ENCODE data around the gene MYG1.
A peak's percentile ranks its signal among the peaks of the same experiment; 100 is the strongest.

The MYG1 gene

GRCh38 chr12:53299454-53300180 lies at the start of gene MYG1:
MYG1 (plus strand) TSS chr12:53299695; CDS start chr12:53299738, 43 bp downstream.
- peak; percentile 88 for DNase-seq

- DNase-seq, result peak; percentile 69
These were observed 47.8 kb upstream of the MYG1 start for GRCh38 chr12:53251477-53252348.

- DNase-seq, result no peak
These were observed 47.1 kb upstream of the MYG1 start for GRCh38 chr12:53252349-53252916.

- DNase-seq, result no peak
These were observed 46.2 kb upstream of the MYG1 start for GRCh38 chr12:53253298-53253697.

- DNase-seq, result no peak
These were observed 44.5 kb upstream of the MYG1 start for GRCh38 chr12:53254816-53255545.

- DNase-seq, result no peak
These were observed 43.5 kb upstream of the MYG1 start for GRCh38 chr12:53255996-53256395.

GRCh38 chr12:53258541-53259539 lies 40.7 kb upstream of the MYG1 start:
- no peak for DNase-seq

- no peak for DNase-seq
These were observed 39.6 kb upstream of the MYG1 start for GRCh38 chr12:53259891-53260290.

GRCh38 chr12:53265783-53266182 lies 33.7 kb upstream of the MYG1 start:
- no peak for DNase-seq

- DNase-seq, result peak; percentile 49
These were observed 32.0 kb upstream of the MYG1 start for GRCh38 chr12:53267306-53267998.

GRCh38 chr12:53267999-53268629 lies 31.4 kb upstream of the MYG1 start, which contains the start of gene ESPL1:
ESPL1 (plus strand) TSS chr12:53268299; CDS start chr12:53268767, 468 bp downstream.
- peak; percentile 84 for DNase-seq

- no peak for DNase-seq
These were observed 30.6 kb upstream of the MYG1 start for GRCh38 chr12:53268630-53269562.

GRCh38 chr12:53274445-53274844 lies 25.1 kb upstream of the MYG1 start:
- no peak for DNase-seq

GRCh38 chr12:53276511-53276910 lies 23.0 kb upstream of the MYG1 start:
- DNase-seq, result no peak

GRCh38 chr12:53277981-53278380 lies 21.5 kb upstream of the MYG1 start:
- no peak for DNase-seq

GRCh38 chr12:53279283-53279869 lies 20.1 kb upstream of the MYG1 start:
- DNase-seq, result no peak

- DNase-seq, result no peak
These were observed 19.5 kb upstream of the MYG1 start for GRCh38 chr12:53279888-53280498.

- DNase-seq, result no peak
These were observed 13.0 kb upstream of the MYG1 start for GRCh38 chr12:53286448-53286847.

Measured in stimulated activated CD4-positive, alpha-beta T cell treated with anti-CD3 and anti-CD28 coated beads, Interleukin-1b, Interleukin-23, amount 100 ng/mL, for 48 hours (primary cell).